ENCODE results near the gene EFR3B.
"Not testable (repeated sequence)": the region's sequence is repeated elsewhere in the genome, so short reads cannot be mapped to it uniquely, and the experiment has no call there.

The EFR3B gene

DNA sequence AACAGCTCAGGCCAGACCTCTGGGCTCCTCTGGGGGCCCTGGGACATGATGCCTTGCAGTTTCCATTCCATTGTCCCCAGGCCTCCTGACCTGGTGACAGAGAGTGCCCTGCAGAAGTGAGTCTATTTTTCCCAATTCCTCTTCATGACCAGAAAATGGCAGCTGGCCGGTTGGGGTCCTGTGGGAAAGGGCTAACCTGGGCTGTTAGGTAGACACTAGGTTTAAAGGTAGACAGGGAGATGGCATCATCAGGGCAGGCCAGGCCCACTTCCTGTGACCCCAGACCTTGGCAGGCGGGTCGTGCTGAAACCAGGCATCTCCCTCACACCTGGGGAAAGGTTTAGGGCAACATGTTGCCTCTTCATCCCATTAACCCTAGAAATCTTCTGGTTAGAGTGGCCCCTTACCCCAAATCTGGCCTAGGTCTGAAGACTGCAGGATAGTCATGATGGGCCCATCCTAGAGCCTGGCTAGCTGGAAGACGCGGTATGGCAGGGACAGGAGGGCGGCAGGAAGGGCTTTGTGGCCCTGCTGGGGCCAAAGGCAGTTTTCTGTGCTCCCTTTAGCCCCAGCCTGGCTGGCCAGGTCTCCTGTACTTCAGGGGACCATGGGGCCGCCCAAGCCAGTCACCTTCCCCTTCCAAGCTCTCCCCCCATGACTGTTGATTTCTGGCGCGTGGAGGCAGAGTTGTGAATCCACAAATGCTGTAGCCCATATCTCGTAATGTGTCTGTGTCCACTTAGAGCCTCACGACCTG is 116.4 kb downstream of the EFR3B start:
- Mint-ChIP-seq H3K36me3 (ENCODE audit: low read depth) (peaks cover 5% of the 10 kb centered on the region), H3K27ac (no peak overlapping the region), H3K9me3 (no peaks in the 10 kb centered on the region), H3K4me1 (peaks cover 22% of the 10 kb centered on the region), H3K27me3 (no peaks in the 10 kb centered on the region), H3K4me3 (no peak overlapping the region)
- ATAC-seq: no peak
- no peak for DNase-seq

DNA sequence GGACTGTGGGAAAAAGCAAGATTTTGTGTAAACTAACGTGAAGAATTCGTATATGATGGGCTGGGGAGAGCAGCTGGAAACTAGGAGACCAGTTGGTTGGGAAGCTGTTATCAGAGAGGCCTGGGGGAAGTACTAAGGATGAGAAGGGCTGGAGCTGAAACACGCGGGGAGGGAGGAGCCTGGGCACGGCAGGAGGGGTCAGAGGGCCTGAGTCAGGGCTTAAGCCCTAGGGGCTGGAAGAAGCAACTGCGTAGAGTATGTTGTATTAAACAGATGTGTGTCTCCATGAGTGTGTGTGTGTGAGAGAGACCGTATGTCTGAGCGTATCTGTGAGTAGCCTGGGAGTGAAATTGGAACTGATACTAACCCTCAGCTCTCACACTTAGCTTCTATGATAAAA is 118.1 kb downstream of the EFR3B start:
- no peaks in the 10 kb centered on the region for H3K27me3 Mint-ChIP-seq
- H3K4me3 Mint-ChIP-seq: peak overlapping the region; percentile 74
- H3K9me3 Mint-ChIP-seq: no peaks in the 10 kb centered on the region
- H3K36me3 Mint-ChIP-seq (ENCODE audit: low read depth): peaks cover 5% of the 10 kb centered on the region
- ATAC-seq (peak; percentile 37), DNase-seq (no peak)
- peaks cover 22% of the 10 kb centered on the region for H3K4me1 Mint-ChIP-seq
- peak overlapping the region; percentile 1 for H3K27ac Mint-ChIP-seq

GRCh38 chr2:25160376-25160775 is 118.5 kb downstream of the EFR3B start:
- H3K36me3 Mint-ChIP-seq (ENCODE audit: low read depth): peaks cover 5% of the 10 kb centered on the region
- no peaks in the 10 kb centered on the region for H3K9me3 Mint-ChIP-seq
- no peak for ATAC-seq
- H3K27me3 Mint-ChIP-seq: no peaks in the 10 kb centered on the region
- H3K4me1 Mint-ChIP-seq: peaks cover 24% of the 10 kb centered on the region
- H3K27ac Mint-ChIP-seq: peak overlapping the region; percentile 48
- peak overlapping the region; percentile 74 for H3K4me3 Mint-ChIP-seq
- DNase-seq: no peak

- Mint-ChIP-seq H3K36me3 (ENCODE audit: low read depth) (peaks cover 5% of the 10 kb centered on the region), H3K4me1 (peaks cover 32% of the 10 kb centered on the region), H3K27ac (peak overlapping the region; percentile 48), H3K27me3 (no peaks in the 10 kb centered on the region), H3K9me3 (no peaks in the 10 kb centered on the region), H3K4me3 (peak overlapping the region; percentile 74)
- ATAC-seq: peak; percentile 65
- peak; percentile 82 for DNase-seq
Measured at GRCh38 chr2:25161055-25161781, 119.3 kb downstream of the EFR3B start.

GRCh38 chr2:25162061-25162460 is 120.2 kb downstream of the EFR3B start:
- Mint-ChIP-seq H3K4me3 (peak overlapping the region; percentile 43), H3K27ac (peak overlapping the region; percentile 64), H3K4me1 (peaks cover 41% of the 10 kb centered on the region)
- H3K9me3 Mint-ChIP-seq; ATAC-seq; DNase-seq; H3K27me3 Mint-ChIP-seq; H3K36me3 Mint-ChIP-seq (ENCODE audit: low read depth): not testable (repeated sequence)

DNA sequence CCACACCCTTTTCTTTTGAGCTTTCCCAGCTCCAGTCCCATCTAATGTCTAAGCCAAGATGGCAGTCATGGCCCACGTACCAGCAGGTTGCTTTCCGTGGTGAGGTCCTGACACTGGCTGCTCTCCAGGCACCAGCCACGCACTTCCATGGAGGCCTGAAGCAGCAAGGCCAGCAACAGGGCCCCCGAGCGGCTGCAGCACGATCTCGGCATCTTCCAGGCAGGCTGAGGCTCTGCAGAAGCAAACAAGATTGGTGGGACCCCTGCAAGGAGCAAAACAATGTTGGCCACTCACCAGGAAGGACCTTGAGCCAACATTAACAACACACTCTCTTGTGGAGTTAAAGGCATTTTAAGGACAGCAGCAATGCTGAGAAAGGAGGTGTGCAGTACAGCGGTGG is 122.7 kb downstream of the EFR3B start:
- H3K36me3 Mint-ChIP-seq (ENCODE audit: low read depth): peaks cover 5% of the 10 kb centered on the region
- DNase-seq (no peak), ATAC-seq (no peak)
- no peak overlapping the region for H3K27ac Mint-ChIP-seq
- H3K9me3 Mint-ChIP-seq: no peaks in the 10 kb centered on the region
- peaks cover 25% of the 10 kb centered on the region for H3K27me3 Mint-ChIP-seq
- no peak overlapping the region for H3K4me3 Mint-ChIP-seq
- peaks cover 46% of the 10 kb centered on the region for H3K4me1 Mint-ChIP-seq

DNA sequence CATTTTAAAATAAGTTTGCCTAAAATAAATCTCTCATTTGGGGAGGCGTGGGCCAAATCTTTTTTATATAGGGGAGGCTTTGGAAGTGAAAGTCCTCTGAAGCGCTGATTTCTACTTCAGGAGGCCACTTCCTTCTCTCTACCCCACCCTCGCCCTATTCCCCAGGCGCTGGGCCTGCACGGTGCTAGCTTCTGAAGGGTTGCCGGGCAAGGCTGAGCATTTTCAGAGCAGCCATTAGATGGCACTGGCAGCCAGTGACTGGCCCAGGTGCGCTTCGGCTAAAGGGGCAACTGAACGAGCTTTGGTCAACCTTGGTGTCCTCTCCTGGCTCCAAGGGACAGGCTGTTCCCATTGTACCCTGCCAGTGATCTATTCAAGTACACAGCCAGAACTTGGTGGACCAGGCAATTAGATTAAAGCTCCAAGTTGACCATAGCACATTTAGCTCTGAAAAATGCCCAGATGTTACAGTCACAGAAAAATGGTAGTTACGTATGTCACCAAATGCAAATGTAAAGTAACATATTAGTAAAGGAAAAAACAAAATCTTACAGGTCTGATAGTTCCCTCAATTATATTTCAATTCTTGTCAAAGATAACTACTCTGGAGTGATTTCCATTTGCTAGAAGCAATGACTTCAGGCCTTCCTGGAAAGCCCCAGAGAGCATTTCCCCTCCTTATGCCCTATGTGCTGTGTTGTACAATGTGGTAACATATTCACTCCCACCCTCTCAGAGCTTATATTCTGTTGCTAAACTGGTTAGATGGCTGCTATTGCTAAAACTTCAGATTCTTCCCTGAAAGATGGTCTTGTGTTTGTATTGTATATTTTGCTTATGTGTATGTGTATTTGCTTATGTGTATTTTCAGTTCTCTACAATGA is 124.4 kb downstream of the EFR3B start:
- no peak overlapping the region for H3K27ac Mint-ChIP-seq
- ATAC-seq (peak; percentile 80), DNase-seq (peak; percentile 64)
- peaks cover 33% of the 10 kb centered on the region for H3K4me1 Mint-ChIP-seq
- no peak overlapping the region for H3K4me3 Mint-ChIP-seq
- H3K36me3 Mint-ChIP-seq (ENCODE audit: low read depth): no peaks in the 10 kb centered on the region
- peaks cover 41% of the 10 kb centered on the region for H3K27me3 Mint-ChIP-seq
- H3K9me3 Mint-ChIP-seq: no peaks in the 10 kb centered on the region

- H3K4me1 Mint-ChIP-seq: peaks cover 31% of the 10 kb centered on the region
- peaks cover 44% of the 10 kb centered on the region for H3K27me3 Mint-ChIP-seq
- ATAC-seq (peak; percentile 45), DNase-seq (peak; percentile 25)
- H3K36me3 Mint-ChIP-seq (ENCODE audit: low read depth): no peaks in the 10 kb centered on the region
- H3K4me3 Mint-ChIP-seq: peak within 1 kb of the TSS; percentile 50
- H3K27ac Mint-ChIP-seq: no peak within 1 kb of the TSS
- no peaks in the 10 kb centered on the region for H3K9me3 Mint-ChIP-seq
Measured at GRCh38 chr2:25168256-25169072, 126.6 kb downstream of the EFR3B start, which contains the start of gene POMC. Gene POMC (minus strand): TSS chr2:25168580. CDS start chr2:25164772, 3,808 bp downstream.

DNA sequence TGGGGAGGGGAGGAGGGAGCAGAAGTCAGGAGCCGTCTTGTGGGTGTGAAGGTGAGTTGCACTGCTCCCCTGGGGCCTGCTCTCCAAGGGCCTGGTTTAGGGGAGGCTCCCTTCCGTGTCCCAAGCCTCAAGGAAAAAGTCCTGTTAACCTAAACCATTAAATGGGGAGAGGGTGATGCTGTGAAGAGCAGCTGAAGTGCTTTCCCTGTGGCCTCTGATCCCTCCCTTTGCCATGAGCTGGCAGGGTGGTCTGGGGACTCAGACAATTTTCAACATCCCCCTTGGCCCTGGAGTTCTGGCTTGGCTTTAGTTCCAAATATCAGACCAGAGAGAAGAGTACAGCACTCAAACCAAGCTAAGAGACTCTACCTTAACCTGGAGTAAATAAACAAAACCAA is 127.2 kb downstream of the EFR3B start:
- no peaks in the 10 kb centered on the region for H3K36me3 Mint-ChIP-seq (ENCODE audit: low read depth)
- H3K4me3 Mint-ChIP-seq: peak overlapping the region; percentile 50
- DNase-seq: no peak
- H3K4me1 Mint-ChIP-seq: peaks cover 31% of the 10 kb centered on the region
- peaks cover 46% of the 10 kb centered on the region for H3K27me3 Mint-ChIP-seq
- no peak overlapping the region for H3K27ac Mint-ChIP-seq
- no peak for ATAC-seq
- H3K9me3 Mint-ChIP-seq: no peaks in the 10 kb centered on the region

DNA sequence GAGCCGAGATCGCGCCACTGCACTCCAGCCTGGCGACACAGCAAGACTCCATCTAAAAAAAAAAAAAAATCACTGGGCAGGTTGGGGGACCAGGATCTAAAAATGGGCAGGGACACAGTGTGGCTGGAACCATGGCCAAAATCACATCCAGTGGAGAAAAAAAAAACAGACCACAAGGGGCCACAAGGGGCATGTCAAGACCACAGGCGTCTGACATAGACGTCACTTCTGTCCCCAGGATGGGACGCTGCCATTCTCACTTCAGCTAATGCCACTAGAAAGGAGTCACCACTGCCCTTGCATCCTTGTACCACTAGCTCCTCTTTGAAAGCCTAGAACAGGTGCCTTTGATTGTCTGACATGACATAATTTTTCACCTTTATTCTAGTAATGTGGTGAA is 129.0 kb downstream of the EFR3B start:
- Mint-ChIP-seq H3K36me3 (ENCODE audit: low read depth) (no peaks in the 10 kb centered on the region), H3K9me3 (no peaks in the 10 kb centered on the region), H3K4me1 (peaks cover 24% of the 10 kb centered on the region), H3K4me3 (no peak overlapping the region), H3K27ac (no peak overlapping the region), H3K27me3 (peaks cover 47% of the 10 kb centered on the region)
- ATAC-seq (no peak), DNase-seq (no peak)

DNA sequence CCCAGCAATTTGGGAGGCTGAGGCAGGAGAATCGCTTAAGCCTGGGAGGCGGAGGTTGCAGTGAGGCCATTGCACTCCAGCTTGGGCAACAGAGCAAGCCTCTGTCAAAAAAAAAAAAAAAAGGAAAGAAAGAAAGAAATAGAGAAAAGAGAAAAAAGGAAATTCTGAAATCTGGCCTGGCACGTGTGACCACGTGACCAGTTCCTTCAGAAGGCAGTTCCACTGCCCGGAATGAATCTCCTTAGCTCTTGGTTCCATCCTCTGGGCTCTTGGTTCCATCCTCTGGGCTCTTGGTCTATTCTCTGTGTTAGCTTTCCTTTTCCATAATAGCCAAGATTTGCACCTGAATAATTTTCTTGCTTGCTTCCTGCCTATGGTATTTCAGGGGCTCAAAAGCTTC is 131.8 kb downstream of the EFR3B start:
- DNase-seq (no peak), ATAC-seq (no peak)
- H3K36me3 Mint-ChIP-seq (ENCODE audit: low read depth): no peaks in the 10 kb centered on the region
- peaks cover 4% of the 10 kb centered on the region for H3K4me1 Mint-ChIP-seq
- no peak overlapping the region for H3K4me3 Mint-ChIP-seq
- H3K27me3 Mint-ChIP-seq: peaks cover 32% of the 10 kb centered on the region
- no peaks in the 10 kb centered on the region for H3K9me3 Mint-ChIP-seq
- H3K27ac Mint-ChIP-seq: no peak overlapping the region

DNA sequence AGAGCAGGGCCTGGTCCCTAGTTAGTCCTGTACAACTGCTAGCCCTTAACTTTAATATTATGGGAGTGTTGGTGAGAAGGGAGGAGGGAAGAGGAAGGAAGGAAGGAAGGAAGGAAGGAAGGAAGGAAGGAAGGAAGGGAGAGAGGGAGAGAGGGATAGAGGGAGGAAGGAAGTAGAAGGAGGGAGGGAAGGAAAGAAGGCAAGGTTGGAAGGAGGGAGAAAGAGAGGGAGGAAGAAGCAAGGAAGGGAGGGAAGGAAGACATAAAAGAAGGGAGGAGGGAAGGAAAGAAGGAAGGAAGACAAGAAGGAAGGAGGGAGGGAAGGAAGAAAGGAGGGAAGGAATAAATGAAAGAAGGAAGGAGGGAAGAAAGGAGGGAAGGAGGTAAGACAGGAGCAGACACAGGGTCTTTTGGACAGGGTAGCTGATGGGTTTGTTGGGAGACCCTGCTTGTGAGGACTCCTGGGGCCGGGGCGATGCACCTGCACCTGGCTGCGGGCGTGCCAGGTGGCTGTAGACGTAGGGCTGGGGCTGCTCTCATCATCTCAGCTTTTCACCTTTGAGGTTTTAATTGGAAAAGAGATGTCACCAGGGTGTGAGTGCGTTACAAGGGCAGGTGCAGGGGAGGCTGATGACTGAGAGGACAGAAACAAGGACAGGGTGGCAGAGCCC is 132.5 kb downstream of the EFR3B start:
- Mint-ChIP-seq H3K4me3 (no peak overlapping the region), H3K27ac (no peak overlapping the region), H3K36me3 (ENCODE audit: low read depth) (no peaks in the 10 kb centered on the region), H3K4me1 (no peaks in the 10 kb centered on the region), H3K27me3 (peaks cover 27% of the 10 kb centered on the region), H3K9me3 (no peaks in the 10 kb centered on the region)
- DNase-seq (no peak), ATAC-seq (no peak)

- Mint-ChIP-seq H3K9me3 (no peaks in the 10 kb centered on the region), H3K36me3 (ENCODE audit: low read depth) (no peaks in the 10 kb centered on the region), H3K27me3 (peaks cover 11% of the 10 kb centered on the region), H3K4me3 (no peak overlapping the region), H3K4me1 (no peaks in the 10 kb centered on the region), H3K27ac (no peak overlapping the region)
- no peak for DNase-seq
- ATAC-seq: no peak
Measured at GRCh38 chr2:25176138-25176537, 134.3 kb downstream of the EFR3B start.

All from activated naive CD8-positive, alpha-beta T cell treated with anti-CD3 and anti-CD28 coated beads, Interleukin-2, amount 50 U/mL, for 24 hours (primary cell).